HG03025 (cell line): ENCODE results near the gene ITGA1.
"Not testable (repeated sequence)": the region's sequence is repeated elsewhere in the genome, so short reads cannot be mapped to it uniquely, and the experiment has no call there.

ENCODE experiments used
- ATAC-seq: cut with Tn5 transposase; IDR thresholded peaks from one replicate; pipeline ENCODE4 v1.9.1; 2021; ENCODE audit warnings: mild to moderate bottlenecking, moderate library complexity; ENCODE audit not compliant: unreplicated experiment, low FRiP score

Gene ITGA1

GRCh38 chr5:52859628-52860027 is 71.9 kb downstream of the ITGA1 start:
- no peak for ATAC-seq

GRCh38 chr5:52861368-52861767 is 73.7 kb downstream of the ITGA1 start:
- no peak for ATAC-seq

- no peak for ATAC-seq
Measured at GRCh38 chr5:52863715-52864290, 76.1 kb downstream of the ITGA1 start.

GRCh38 chr5:52864371-52864770 is 76.7 kb downstream of the ITGA1 start:
- no peak for ATAC-seq

- ATAC-seq, result no peak
Measured at GRCh38 chr5:52864884-52865283, 77.2 kb downstream of the ITGA1 start.

GRCh38 chr5:52865991-52866390 is 78.3 kb downstream of the ITGA1 start:
- ATAC-seq, result not testable (repeated sequence)

GRCh38 chr5:52867809-52868208 is 80.1 kb downstream of the ITGA1 start:
- no peak for ATAC-seq

GRCh38 chr5:52868417-52868816 is 80.7 kb downstream of the ITGA1 start:
- no peak for ATAC-seq

- no peak for ATAC-seq
Measured at GRCh38 chr5:52869391-52869790, 81.7 kb downstream of the ITGA1 start.

GRCh38 chr5:52870448-52870847 is 82.7 kb downstream of the ITGA1 start:
- ATAC-seq, result no peak

- no peak for ATAC-seq
Measured at GRCh38 chr5:52875827-52876226, 88.1 kb downstream of the ITGA1 start.

- no peak for ATAC-seq
Measured at GRCh38 chr5:52876456-52876855, 88.7 kb downstream of the ITGA1 start.

- no peak for ATAC-seq
Measured at GRCh38 chr5:52878656-52879055, 90.9 kb downstream of the ITGA1 start.

GRCh38 chr5:52880541-52880940 is 92.8 kb downstream of the ITGA1 start:
- no peak for ATAC-seq

GRCh38 chr5:52881468-52881867 is 93.8 kb downstream of the ITGA1 start:
- no peak for ATAC-seq

GRCh38 chr5:52883110-52883509 is 95.4 kb downstream of the ITGA1 start:
- no peak for ATAC-seq

- ATAC-seq, result no peak
Measured at GRCh38 chr5:52884453-52884852, 96.7 kb downstream of the ITGA1 start.

- no peak for ATAC-seq
Measured at GRCh38 chr5:52885614-52886013, 97.9 kb downstream of the ITGA1 start.

- no peak for ATAC-seq
Measured at GRCh38 chr5:52886206-52886605, 98.5 kb downstream of the ITGA1 start.

- no peak for ATAC-seq
Measured at GRCh38 chr5:52887066-52887465, 99.3 kb downstream of the ITGA1 start.

GRCh38 chr5:52888363-52888762 is 100.6 kb downstream of the ITGA1 start:
- no peak for ATAC-seq

GRCh38 chr5:52892242-52892878 is 104.6 kb downstream of the ITGA1 start:
- ATAC-seq, result no peak

GRCh38 chr5:52893105-52893504 is 105.4 kb downstream of the ITGA1 start:
- ATAC-seq, result no peak
